HepG2 (cell line): Measurements from ENCODE around the gene DENND5B.

ENCODE experiments used
- ATF3 ChIP-seq: sonication (generic); formaldehyde crosslinking; IDR thresholded peaks from 2 replicates; pipeline ENCODE4 v1.4.0; 2020; ENCODE audit warnings: missing genetic modification reagents
- CBX5 ChIP-seq: sonication (generic); formaldehyde crosslinking; IDR thresholded peaks from 2 replicates; pipeline ENCODE4 v1.4.0; 2020; ENCODE audit warnings: missing genetic modification reagents, borderline replicate concordance
- EZH2 ChIP-seq: conservative IDR thresholded peaks from 2 replicates; pipeline ENCODE4 v1.6.1; 2012; ENCODE audit warnings: mild to moderate bottlenecking, low read depth, low read length, moderate library complexity
- HNRNPK ChIP-seq: fragments of 200-400 bp; formaldehyde crosslinking; IDR thresholded peaks from 2 replicates; pipeline ENCODE4 v1.6.1; 2018; ENCODE audit warnings: low read length, low read depth, moderate library complexity, mild to moderate bottlenecking; ENCODE audit not compliant: poor library complexity, severe bottlenecking
- KLF13 ChIP-seq: sonication (generic); formaldehyde crosslinking; IDR thresholded peaks from 2 replicates; pipeline ENCODE4 v1.4.0; 2020; ENCODE audit warnings: mild to moderate bottlenecking, missing genetic modification reagents
- SIN3A ChIP-seq: IDR thresholded peaks from 2 replicates; pipeline ENCODE4 v1.6.1; 2011; ENCODE audit warnings: low read depth, mild to moderate bottlenecking, control low read depth, low read length, borderline replicate concordance
- ZNF558 ChIP-seq: sonication (generic); formaldehyde crosslinking; IDR thresholded peaks from 2 replicates; pipeline ENCODE4 v1.9.0; 2022; ENCODE audit warnings: mild to moderate bottlenecking, missing genetic modification reagents, borderline replicate concordance
- ZNF619 ChIP-seq: sonication (generic); formaldehyde crosslinking; IDR thresholded peaks from 2 replicates; pipeline ENCODE4 v1.4.0; 2020; ENCODE audit warnings: mild to moderate bottlenecking, missing genetic modification reagents

GRCh38 chr12:31536672-31537071 lies 54.3 kb downstream of the DENND5B start:
- no peak for TF ChIP-seq ZNF619 (CRISPR knock-in tag)
- TF ChIP-seq SIN3A, result no peak
- TF ChIP-seq KLF13 (CRISPR knock-in tag), result no peak
- TF ChIP-seq ATF3, result no peak
- TF ChIP-seq EZH2, result no peak
- no peak for TF ChIP-seq CBX5 (CRISPR knock-in tag)
- TF ChIP-seq HNRNPK, result no peak
- no peak for TF ChIP-seq ZNF558 (CRISPR knock-in tag)
